ENCODE data around the gene UCN2. TPM values are rescaled to one million over a fixed set of nuclear protein-coding genes. Genes with fewer than 3 reads are reported as not detected.

The UCN2 gene
- total RNA-seq: not detected in 2 replicates

GRCh38 chr3:48563382-48563918 is at the start of gene UCN2:
UCN2 (minus strand) TSS chr3:48563781; CDS start chr3:48563124, 657 bp downstream.
- intact Hi-C loops (cut with micrococcal nuclease): no loop called here

DNA sequence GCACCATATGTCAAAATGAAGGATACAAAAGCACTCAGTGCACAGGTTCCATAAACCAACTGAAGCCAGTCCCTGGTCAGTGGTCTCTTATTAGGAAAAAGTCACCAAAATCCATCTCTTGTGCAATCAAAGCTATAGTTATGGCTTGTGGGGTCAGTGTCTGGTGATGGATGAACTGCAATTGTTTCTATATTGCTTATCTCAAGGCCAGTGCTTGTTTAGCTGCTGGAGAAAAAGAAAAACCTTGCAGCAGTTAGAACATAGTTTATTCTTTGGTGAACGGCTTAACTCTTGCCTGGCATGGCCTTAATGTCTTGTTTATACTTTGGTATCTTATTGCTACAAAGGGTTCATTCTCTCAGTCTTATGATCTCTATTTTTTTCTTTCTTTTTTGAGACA is 48.7 kb upstream of the UCN2 start:
- intact Hi-C loops (cut with micrococcal nuclease): no loop called here

- intact Hi-C loops (cut with micrococcal nuclease): loop anchor here (1.0 to 5.0 kb wide), 5 partner anchors 26 to 398 kb away; partner anchors contain the start of genes NCKIPSD, SLC26A6 and WDR6
Observed at GRCh38 chr3:48609088-48610005, 45.8 kb upstream of the UCN2 start, which contains the start of gene UQCRC1. UQCRC1 (minus strand) TSS chr3:48609646; CDS start chr3:48609620, 26 bp downstream.

GRCh38 chr3:48607519-48607918 is 43.9 kb upstream of the UCN2 start:
- intact Hi-C loops (cut with micrococcal nuclease): loop anchor here (5.0 kb wide), 1 partner anchor 400 kb away; the partner anchor contains the start of gene WDR6

DNA sequence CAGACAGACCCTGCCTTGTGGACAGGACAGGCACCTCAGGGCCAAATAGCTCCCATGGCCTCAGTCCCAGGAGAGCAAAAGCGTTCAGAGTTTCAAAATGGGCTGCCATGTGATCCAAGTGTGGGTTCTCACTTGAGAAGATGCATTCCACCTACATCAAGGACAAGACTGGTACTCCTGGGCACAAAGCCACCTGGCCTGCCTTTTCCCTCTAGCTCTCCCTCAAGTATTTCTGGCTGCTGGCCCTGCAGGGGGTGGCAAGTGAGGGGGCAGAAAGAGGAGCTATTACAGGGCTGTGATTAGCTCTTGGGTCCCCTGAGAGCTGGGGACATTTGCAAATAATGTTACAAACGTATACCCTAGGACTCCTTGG is 38.0 kb upstream of the UCN2 start:
- intact Hi-C loops (cut with micrococcal nuclease): no loop called here

DNA sequence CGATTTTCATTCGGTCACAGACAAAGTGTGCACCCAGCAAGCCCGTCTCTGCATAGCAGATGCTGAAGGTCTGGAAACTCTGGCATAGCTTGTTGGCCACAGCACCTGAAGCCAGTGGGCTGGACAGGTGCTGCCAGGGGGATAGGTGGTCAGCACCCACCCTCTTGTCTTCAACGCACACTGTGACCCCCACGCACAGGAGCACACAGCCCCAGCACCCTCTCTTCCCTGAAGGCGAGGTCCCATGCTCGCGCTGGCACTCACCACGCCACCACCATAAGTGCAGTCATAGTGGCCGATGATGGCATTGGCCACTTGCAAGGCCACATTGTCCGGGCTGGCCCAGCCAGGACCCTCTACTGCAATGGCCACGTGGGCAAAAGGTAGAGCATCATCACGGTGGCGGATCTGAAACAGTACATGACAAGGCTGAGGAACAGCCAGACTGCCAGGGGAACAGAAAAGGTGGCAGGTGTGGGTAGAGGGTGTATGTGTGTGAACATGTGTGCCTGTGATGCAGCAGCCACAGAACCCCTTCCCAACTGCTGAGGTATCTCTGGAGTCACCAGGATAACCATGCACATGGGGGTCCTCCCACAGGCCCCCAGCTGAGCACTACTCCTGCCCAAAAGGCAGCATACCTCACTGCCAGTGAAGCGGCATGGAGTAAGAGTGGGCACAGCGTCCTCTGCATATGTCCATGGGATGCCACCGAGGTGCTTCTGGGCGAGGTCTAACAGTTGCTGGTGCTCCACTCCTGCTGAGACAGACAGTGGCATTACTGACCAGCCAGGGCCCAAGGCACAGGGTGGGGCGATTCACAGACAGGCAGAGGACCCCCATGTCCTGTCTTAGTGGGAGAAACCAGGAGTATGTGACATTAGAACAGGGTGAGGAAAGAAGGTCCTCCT is 37.4 kb upstream of the UCN2 start:
- intact Hi-C loops (cut with micrococcal nuclease): no loop called here

DNA sequence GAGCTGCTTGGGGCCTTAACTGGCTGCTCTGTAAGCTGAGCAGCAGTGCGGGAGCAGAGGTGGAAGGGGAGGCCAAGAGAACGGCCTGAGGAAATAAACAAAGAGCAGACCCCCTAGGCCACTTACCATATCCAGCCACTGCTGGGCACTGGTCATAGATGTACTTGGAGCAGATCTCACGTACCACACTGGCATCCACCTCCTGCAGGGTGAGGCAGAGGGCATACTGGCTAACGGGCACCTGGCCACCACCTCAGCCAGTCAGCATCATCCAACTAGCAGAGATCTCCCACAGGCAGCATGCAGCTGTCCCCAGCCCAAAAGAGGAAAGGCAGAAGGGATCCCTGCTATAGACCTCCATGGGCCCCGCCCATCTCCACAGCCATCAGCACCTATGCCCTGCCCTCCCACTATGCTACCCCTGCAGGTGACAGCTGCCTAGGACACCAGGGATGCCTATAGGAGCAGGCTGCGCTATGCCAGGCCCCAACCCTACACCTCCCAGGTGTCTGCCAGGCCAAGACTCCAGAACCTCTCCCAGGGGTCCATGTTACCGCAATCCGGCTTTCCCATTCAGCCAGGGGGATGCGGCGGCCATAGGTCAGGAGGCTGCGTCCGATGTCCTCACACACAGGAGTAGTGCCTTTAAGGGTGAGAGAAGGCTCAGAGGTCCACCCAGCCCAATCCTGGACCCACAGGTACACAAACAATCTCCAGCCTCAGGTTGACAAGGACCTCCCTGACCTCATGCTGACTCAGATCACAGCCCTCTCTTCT is 36.1 kb upstream of the UCN2 start:
- intact Hi-C loops (cut with micrococcal nuclease): no loop called here

DNA sequence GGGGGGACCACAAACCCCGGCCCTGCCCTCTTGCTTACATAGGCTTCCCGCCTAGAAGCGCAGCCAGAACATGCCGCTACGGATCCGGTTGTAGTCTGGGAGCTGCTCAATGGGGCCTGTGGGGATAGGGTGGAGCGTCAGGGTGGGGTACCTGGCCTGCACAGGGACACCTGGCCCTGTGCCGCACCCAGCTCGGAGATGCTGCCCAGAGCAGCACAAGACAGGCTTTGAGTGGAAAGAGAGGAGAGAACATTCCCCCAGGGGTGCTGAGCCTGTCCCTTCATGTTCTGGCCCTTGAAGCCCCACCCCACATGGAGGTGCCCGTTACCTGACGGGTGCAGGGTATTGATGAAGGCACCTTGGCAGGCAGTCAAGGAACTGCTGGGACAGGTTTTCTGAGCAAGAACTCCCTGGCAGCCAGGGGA is 35.5 kb upstream of the UCN2 start:
- intact Hi-C loops (cut with micrococcal nuclease): no loop called here

- intact Hi-C loops (cut with micrococcal nuclease): no loop called here
Observed at GRCh38 chr3:48598323-48599076, 34.9 kb upstream of the UCN2 start.

DNA sequence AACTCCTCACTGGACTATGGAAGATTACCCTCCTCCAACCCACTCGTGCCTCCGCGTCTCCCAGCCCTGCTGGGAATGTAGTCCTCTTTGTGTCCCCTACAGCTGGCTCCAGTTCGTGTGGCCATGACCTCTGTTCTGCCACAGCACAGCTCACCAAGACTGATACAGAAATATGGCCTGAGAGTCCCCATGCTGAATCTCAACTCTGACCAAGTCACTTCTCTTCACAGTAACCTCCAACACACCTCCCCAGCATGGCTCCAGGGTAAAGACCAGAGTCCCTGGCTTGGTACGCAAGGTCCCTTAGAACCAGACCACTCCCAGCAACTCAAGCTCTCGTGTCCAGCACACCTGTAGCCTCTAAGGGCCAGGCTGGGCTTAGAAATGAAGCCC is 33.8 kb upstream of the UCN2 start:
- intact Hi-C loops (cut with micrococcal nuclease): no loop called here

DNA sequence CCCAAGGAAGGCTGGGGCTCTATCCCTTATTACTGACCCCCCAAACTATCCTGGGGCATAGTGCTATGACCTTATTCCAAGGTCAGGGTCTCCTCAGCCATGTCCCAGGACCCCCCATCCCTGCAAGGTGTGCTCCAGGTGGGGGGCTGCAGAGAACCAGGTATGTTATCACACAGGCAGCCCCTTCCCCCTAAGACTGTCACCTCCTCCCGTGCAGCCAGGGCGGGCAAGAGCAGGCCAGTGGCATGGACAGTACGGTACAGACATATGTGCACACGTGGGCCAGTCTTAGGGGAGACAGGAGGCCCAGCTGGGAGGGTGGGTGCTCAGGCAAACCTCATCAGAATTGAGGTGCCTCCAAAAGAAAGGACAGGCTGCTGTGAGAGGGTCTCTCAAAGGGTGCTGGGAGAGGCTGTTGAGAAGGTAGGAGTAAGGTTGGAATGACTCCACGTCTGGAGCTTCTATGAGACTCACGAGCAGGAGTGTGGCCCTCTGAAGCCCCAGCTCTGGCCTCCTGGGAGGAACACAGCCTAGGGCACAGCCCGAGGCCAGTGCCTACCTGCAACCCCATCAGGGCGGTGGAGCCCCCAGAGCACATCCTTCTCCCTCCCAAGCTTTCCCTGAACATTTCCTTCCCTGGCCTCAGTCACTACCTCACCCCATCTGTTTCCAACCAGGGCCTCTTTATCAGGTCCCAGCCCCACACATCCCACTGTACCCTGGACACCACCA is 33.3 kb upstream of the UCN2 start:
- intact Hi-C loops (cut with micrococcal nuclease): no loop called here

GRCh38 chr3:48596157-48596556 is 32.6 kb upstream of the UCN2 start:
- intact Hi-C loops (cut with micrococcal nuclease): no loop called here

DNA sequence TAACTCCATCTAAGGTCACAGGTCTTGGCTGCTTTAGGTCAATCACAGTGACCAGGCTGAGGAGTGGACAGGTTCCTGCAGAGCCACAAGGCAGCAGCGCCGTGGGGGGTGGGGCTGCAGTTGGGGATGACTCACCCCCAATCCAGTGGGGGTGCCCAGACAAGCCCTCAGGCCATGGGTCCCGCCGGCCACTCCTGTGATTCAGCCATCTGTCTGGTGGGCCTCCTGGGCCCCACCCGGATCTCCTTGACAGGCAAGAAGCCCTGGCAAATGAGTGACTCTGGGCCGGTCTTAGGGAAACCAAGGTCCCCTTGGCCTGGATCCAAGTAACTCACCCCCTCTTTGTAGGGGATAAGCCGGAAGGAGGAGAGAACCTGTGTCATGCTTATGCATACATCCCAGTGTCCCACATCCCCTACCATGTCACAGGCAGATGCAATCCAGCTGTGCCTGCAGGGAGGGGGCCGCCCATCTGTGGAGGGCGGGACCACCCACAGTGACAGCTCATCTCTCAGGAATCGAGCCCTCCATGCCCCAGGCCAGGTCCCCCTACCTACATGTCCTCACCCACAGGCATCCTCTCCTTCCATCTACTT is 32.0 kb upstream of the UCN2 start:
- intact Hi-C loops (cut with micrococcal nuclease): no loop called here

DNA sequence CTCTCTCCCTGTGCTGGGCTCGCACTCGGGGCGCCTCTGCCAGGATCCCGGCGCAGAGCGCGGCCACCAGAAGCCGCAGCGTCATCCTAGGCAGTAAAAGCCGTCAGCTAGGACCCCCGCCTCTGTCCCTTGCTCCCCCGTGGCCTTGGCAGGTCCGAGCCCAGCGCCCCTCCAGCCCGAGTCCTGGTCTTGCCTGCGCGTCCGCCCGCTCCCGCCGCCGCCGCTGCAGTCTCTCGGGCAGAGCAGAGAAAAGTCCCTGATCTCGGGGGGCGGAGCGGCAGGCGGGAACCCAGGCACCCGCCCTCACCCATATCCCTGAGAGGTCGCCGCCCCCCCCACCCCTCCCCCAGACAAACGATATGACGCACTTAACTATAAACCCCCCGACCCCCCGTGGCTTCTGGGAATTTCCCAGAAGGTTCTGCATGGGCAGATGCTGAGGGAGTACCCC is 31.5 kb upstream of the UCN2 start, which contains the start of gene COL7A1:
Gene COL7A1, minus strand, starts transcription at position 255 of the 451 bp plus-strand sequence. Its CDS starts 170 bp downstream, at position 85.
- intact Hi-C loops (cut with micrococcal nuclease): no loop called here

GRCh38 chr3:48594417-48595049 is 31.0 kb upstream of the UCN2 start:
- intact Hi-C loops (cut with micrococcal nuclease): no loop called here

GRCh38 chr3:48593337-48593736 is 29.8 kb upstream of the UCN2 start:
- intact Hi-C loops (cut with micrococcal nuclease): no loop called here

GRCh38 chr3:48592519-48593087 is 29.0 kb upstream of the UCN2 start:
- intact Hi-C loops (cut with micrococcal nuclease): no loop called here

Data from T-helper 2 cell treated with Interferon-gamma antibody and Interleukin-4, amounts not matched to agents 100 ng/mL and 5 ng/mL, for 36 hours (primary cell).